KOPT-K1 (cell line): ENCODE data around the gene RPS27A.
"Not testable (repeated sequence)": the region's sequence is repeated elsewhere in the genome, so short reads cannot be mapped to it uniquely, and the experiment has no call there.

Source experiments
- H3K27ac ChIP-seq: fragments of 200-600 bp; sonication (generic); 2 replicates; pipeline ENCODE4 v1.5.1; 2016; ENCODE audit warnings: antibody characterized with exemption, mild to moderate bottlenecking, low read depth, low read length; ENCODE audit not compliant: poor library complexity, severe bottlenecking
- H3K36me3 ChIP-seq: fragments of 200-600 bp; sonication (generic); 2 replicates; pipeline ENCODE4 v1.5.1; 2017; ENCODE audit warnings: antibody characterized with exemption, mild to moderate bottlenecking, low read length, moderate library complexity; ENCODE audit not compliant: insufficient read depth
- H3K9me3 ChIP-seq: fragments of 200-600 bp; sonication (generic); 2 replicates; pipeline ENCODE4 v1.5.1; 2017; ENCODE audit warnings: antibody characterized with exemption, low read length, mild to moderate bottlenecking; ENCODE audit not compliant: insufficient read depth, poor library complexity, severe bottlenecking

The RPS27A gene

DNA sequence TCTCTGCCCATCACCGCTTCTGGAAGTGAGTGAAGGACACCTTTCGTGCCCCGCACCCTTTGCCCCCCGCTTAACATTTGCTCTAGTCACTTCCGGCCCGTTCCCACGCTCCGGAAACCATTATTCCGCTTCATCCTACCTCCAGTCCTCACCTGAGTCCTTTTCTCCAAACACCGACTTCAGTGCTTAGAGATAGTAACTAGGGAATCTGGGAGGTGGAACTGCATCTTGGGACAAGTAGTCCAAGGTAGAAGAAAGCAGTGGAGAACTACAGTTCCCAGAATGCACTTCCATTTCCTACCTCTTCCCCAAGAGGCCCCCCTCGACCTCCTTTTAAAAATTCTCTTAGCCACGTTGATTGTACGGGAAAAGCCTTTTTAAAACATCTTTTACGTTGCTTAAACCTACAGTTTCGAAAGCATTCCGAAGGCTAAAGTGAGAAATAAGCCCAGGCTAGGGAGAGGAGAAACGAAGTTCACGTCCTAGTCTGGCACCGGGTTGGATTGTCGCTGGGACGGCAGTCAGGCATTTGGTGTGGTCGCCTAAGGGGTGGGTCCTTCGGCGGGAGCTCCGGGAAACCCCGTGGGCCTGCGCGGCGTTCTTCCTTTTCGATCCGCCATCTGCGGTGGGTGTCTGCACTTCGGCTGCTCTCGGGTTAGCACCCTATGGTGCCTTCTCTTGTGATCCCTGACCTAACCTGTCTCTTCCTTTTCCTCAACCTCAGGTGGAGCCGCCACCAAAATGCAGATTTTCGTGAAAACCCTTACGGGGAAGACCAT, at the start of gene RPS27A, which contains the start of gene CLHC1:
Gene RPS27A (plus strand): TSS at position 605 of the 779 bp plus-strand sequence. CDS start 137 bp downstream, at position 742.
Gene CLHC1 (minus strand): TSS at position 210 of the 779 bp plus-strand sequence. CDS start 9,882 bp downstream, outside the sequence.
- H3K36me3 ChIP-seq: peaks cover 44% of the 10 kb centered on the region
- no peaks in the 10 kb centered on the region for H3K9me3 ChIP-seq
- H3K27ac ChIP-seq: peak within 1 kb of the TSS; percentile 95

DNA sequence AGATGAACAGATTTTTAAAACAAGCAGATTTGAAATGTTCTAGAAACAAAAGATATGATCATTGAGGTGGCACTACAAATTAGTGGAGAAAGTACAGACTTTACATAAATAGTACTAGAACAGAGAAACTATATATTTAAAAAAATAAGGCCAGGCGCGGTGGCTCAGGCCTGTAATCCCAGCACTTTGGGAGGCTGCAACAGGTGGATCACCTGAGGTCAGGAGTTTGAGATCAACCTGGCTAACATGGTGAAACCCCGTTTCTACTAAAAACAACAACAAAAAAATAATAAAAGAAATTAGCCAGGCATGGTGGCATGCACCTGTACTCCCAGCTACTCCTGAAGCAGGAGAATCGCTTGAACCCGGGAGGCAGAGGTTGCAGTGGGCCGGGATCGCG, 45.7 kb upstream of the RPS27A start:
- not testable (repeated sequence) for H3K27ac ChIP-seq, H3K36me3 ChIP-seq, H3K9me3 ChIP-seq

DNA sequence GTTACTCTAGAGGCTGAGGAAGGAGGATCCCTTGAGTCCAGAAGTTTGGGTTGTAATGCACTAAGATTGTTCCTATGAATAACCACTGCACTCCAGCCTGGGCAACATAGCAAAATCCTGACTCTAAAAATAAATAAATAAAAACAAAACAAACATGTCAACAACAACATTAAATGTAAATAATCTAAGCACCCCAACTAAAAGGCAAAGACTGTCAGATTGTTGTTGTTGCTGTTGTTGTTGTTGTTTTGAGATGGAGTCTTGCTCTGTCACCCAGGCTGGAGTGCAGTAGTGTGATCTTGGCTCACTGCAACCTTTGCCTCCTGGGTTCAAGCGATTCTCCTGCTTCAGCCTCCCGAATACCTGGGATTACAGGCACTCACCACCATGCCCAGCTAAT, 40.6 kb upstream of the RPS27A start:
- not testable (repeated sequence) for H3K27ac ChIP-seq
- peaks cover 24% of the 10 kb centered on the region for H3K36me3 ChIP-seq
- peaks cover 11% of the 10 kb centered on the region for H3K9me3 ChIP-seq

DNA sequence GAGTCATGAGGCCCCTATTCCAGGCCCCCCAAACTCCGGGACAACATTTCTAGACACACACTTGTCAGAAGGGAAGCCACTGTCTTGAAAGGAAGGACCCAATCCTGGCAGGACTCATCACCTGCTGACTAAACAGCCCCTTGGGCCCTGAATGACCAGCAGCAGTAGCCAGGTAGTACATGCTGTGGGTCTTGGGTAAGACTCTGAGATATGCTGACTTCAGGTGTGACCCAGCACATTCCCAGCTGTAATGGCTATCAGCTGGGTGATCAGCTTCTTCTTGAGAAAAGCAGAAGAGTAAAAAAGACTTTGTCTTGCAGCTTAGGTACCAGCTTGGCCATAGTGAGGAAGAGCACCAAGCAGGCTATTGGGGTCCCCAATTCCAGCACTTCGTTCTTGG, 36.0 kb upstream of the RPS27A start:
- no peak overlapping the region for H3K27ac ChIP-seq
- H3K9me3 ChIP-seq: peaks cover 21% of the 10 kb centered on the region
- peaks cover 44% of the 10 kb centered on the region for H3K36me3 ChIP-seq

DNA sequence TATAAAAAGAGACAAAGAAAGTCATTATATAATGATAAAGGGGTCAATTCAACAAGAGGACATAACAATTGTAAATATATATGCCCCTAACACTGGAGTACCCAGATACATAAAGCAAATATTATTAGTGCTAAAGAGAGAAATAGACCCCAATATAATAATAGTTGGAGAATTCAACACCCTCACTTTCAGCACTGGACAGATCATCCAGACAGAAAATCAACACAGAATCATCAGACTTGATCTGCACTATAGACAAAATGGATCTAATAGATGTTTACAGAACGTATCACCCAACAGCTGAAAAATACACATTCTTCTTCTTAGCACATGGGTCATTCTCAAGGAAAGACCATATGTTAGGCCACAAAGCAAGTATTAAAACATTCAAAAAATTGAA, 32.1 kb upstream of the RPS27A start:
- Histone ChIP-seq H3K36me3 (peaks cover 43% of the 10 kb centered on the region), H3K9me3 (peaks cover 18% of the 10 kb centered on the region), H3K27ac (no peak overlapping the region)

DNA sequence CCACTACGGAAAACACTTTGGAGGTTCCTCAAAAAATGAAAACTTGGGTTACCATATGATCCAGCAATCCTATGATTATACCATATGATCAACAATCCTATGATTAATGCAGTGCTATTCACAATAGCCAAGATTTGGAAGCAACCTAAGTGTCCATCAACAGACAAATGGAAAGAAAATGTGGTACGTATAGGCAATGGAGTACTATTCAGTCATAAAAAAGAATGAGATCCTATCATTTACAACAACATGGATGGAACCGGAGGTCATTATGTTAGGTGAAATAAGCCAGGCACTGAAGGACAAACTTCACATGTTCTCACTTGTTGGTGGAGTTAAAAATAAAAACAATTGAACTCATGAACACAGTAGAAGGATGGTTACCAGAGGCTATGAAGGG, 28.0 kb upstream of the RPS27A start:
- no peak overlapping the region for H3K27ac ChIP-seq
- peaks cover 24% of the 10 kb centered on the region for H3K36me3 ChIP-seq
- H3K9me3 ChIP-seq: peaks cover 18% of the 10 kb centered on the region

DNA sequence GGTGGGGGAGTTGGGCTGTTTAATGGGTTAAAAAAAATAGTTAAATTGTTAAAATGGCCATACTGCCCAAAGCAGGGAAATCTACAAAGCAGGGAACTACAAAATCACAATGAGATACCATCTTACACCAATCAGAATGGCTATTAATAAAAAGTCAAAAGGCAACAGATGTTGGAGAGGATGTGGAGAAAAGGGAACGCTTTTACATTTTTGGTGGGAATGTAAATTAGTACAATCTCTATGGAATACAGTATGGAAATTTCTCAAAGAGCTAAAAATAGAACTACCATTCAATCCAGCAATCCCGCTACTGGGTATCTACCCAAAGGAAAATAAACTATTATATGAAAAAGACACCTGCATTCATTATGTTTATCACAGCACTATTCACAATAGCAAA, 27.5 kb upstream of the RPS27A start:
- Histone ChIP-seq H3K36me3 (peaks cover 21% of the 10 kb centered on the region), H3K27ac (no peak overlapping the region), H3K9me3 (peaks cover 15% of the 10 kb centered on the region)

DNA sequence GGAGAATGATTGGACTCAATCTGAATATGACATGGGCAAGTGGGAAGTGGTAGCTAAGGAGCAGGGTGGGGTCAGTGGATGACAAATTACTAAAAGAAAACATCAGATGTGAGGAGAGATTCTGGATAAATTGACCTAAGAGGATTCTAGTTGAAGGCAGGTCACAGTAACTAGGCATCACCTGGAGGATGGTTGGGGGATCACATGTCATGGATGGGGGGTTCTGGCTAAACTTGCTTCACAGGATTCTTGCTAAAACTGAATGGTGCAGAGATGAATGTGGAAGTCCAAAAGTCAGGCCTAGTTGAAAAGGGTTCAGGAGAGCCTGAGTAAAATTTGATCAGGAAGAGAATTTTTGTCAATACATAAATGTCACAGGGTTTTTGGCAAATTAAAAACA, 18.7 kb upstream of the RPS27A start:
- H3K9me3 ChIP-seq: no peaks in the 10 kb centered on the region
- no peak overlapping the region for H3K27ac ChIP-seq
- 0 out of 2 replicates have a peak, but pooled peaks cover 3% of the 10 kb centered on the region for H3K36me3 ChIP-seq

DNA sequence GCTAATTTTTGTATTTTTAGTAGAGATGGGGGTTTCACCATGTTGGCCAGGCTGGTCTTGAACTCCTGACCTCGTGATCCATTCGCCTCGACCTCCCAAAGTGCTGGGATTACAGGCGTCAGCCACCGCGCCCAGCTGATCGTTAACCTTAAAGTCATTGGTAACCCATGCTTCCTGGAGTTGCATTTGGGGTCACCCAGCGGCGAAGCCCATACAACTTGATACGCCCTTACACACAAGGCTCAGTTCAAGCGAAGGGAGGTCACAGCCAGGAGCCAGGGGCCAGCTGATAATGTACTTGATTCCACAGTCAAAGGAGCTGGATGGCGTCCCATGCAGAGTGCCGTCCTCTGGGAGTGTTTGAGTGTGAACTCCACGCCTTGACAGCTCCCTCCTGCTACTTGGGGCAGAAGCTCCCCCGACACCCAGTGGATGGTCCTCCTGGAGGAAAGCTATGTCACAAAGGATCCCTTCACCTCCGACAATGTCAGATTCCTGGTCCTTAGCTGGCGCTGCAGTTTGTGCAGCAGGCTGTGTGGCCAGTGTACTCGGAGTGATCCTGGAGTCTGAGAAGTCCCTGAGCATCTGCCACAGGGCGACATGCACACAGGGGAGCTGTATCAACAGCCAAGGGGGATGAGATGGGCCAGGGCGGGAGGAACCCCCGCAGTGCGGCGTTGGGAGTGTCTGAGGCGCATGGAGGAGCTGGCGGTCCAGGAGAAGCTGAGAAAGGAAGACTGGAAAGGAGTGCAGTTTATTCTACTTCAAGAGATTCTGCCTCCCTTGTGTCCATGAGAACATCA, 8.3 kb upstream of the RPS27A start:
- no peaks in the 10 kb centered on the region for H3K9me3 ChIP-seq
- H3K36me3 ChIP-seq: peaks cover 22% of the 10 kb centered on the region; the same call in 1 of the 2 replicates
- H3K27ac ChIP-seq: no peak overlapping the region

DNA sequence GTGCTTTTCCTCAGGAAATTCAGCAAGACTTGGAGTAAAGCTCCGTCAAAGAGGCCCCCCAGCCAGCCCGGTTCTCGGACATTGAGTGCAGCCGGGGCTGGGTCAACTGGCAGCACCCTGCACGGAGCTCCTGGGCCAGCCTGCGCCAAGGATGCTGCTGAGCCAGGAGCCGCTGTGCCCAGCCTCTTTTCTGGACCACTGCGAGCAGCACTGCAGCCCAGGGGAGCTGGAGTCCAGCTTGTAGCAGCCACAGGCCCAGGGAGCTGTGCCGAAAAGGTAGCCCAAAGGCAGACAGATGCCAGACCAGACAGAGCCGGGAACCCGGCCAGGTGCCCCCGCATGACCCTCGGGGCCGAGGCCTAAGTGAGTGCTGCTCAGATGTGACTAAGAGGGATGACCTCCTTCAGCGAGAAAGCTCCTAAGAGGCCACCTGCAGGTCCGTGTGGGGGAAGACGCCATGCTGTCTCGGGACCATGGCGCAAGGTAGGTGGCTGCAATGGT, 7.7 kb upstream of the RPS27A start:
- H3K27ac ChIP-seq: no peak overlapping the region
- H3K36me3 ChIP-seq: peaks cover 22% of the 10 kb centered on the region; the same call in 1 of the 2 replicates
- H3K9me3 ChIP-seq: no peaks in the 10 kb centered on the region

DNA sequence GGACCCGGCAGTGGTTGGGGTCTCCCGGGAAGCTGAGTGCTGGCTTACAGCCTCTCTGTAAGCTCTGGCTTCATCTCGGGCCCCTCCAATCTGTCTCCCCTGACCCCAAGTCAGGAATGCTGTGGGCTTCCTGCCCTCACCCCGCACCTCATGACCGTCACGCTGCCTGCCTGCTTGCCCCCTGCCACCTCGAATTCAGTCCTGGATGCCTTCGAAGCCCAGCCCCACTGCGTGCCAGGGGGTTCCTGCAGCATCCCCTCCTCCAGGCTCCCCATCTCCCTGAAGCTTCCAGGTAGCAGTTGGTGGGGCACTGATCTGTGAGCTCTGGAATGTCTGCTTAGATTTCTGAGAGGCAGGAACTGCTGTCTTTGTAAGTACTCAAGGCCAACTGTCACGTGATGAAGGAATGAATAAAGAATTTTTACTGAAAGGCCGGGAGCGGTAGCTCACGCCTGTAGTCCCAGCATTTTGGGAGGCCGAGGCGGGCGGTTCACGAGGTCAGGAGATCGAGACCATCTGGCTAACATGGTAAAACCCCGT, 6.9 kb upstream of the RPS27A start:
- Histone ChIP-seq H3K9me3 (no peaks in the 10 kb centered on the region), H3K27ac (no peak overlapping the region), H3K36me3 (peaks cover 22% of the 10 kb centered on the region; the same call in 1 of the 2 replicates)

DNA sequence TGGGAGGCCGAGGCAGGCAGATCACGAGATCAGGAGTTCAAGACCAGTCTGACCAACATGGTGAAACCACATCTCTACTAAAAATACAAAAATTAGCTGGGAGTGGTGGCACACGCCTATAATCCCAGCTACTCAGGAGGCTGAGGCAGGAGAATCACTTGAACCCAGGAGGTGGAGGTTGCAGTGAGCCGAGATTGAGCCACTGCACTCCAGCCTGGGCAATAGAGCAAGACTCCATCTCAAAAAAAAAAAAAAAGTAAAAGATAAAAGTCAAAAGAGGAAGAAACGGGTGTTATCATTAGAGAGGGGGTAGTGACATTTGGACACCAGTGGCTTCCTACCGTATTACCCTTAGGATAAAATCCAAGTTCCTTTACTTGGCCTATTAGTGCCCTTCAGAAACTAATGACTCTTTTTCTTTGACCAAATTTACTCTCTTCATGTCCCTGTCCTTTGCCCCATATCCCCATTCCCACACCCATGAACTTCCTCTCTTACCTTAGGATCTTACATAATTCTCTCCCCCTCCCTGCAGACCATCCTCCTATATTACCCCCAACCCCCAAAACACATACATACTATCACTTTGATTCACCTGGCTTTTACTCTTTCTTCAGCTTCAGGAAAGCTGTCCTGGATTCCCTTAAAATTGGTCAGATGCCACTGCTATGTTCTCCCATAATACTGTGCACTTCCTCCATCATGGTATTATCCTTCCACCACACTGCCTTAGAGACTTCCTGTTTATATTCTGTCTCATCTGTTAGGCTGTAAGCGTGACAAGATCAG, 4.9 kb upstream of the RPS27A start:
- H3K36me3 ChIP-seq: peaks cover 22% of the 10 kb centered on the region; the same call in 1 of the 2 replicates
- H3K9me3 ChIP-seq, H3K27ac ChIP-seq: not testable (repeated sequence)

DNA sequence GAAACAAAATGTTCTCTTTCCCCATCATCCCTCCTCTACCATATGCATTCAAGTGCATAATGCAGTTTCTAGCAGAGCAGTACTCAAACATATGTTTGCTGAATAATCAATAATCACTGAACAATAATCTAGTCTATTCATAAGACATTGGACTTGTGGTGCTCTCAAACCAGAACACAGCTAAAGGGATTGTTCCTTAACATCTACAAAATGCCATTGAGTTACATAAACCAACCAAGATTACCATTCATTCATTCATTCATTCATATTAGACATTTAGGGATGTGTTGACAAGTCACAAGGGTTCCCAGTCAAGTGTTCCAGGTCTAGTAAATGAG, 4.3 kb upstream of the RPS27A start:
- Histone ChIP-seq H3K9me3 (no peaks in the 10 kb centered on the region), H3K27ac (no peak overlapping the region), H3K36me3 (peaks cover 24% of the 10 kb centered on the region)

DNA sequence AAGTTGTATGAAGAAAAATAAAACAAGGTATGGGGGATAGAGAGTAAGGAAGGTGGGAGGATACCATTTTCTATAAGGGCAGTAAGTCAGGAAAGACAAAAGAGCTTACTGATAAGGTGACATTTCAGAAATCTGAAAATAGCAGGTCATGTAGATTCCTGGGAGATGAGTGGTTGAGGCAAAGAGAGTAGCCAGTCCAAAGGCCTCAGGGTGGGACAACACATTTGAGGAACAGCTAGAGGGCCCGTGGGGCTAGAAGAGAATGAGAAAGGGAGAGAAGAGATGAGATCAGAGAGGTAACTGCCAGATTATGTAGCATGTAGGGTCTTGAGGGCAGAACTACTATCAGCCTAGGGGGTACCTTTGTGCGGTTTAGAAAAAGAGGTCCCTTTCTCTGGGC, 3.3 kb upstream of the RPS27A start:
- H3K27ac ChIP-seq: no peak overlapping the region
- H3K9me3 ChIP-seq: no peaks in the 10 kb centered on the region
- H3K36me3 ChIP-seq: peaks cover 28% of the 10 kb centered on the region
